Type B pancreatic cell (in vitro differentiated cells): ENCODE results near the gene STH. TPM values are rescaled to one million over a fixed set of nuclear protein-coding genes. Genes with fewer than 3 reads are reported as not detected.
A peak's percentile ranks its signal among the peaks of the same experiment; 100 is the strongest.

ENCODE experiments used
- DNase-seq: peaks from one replicate; pipeline ENCODE4 v3.0.0; 2021; ENCODE audit warnings: mixed read lengths; ENCODE audit not compliant: unreplicated experiment; ENCODE audit errors: extremely low spot score
- H3K27ac Mint-ChIP-seq: 2 replicates; pipeline ENCODE4 v1.8.0; 2021; ENCODE audit warnings: mild to moderate bottlenecking, mixed read lengths
- H3K27me3 Mint-ChIP-seq: 2 replicates; pipeline ENCODE4 v1.8.0; 2021; ENCODE audit warnings: mixed read lengths
- H3K36me3 Mint-ChIP-seq: 2 replicates; pipeline ENCODE4 v1.8.0; 2021; ENCODE audit warnings: mixed read lengths
- H3K4me1 Mint-ChIP-seq: one replicate; pipeline ENCODE4 v1.8.0; 2021; ENCODE audit warnings: mixed read lengths; ENCODE audit not compliant: unreplicated experiment
- H3K4me3 Mint-ChIP-seq: 2 replicates; pipeline ENCODE4 v1.8.0; 2021; ENCODE audit warnings: mild to moderate bottlenecking, mixed read lengths
- H3K9me3 Mint-ChIP-seq: 2 replicates; pipeline ENCODE4 v1.8.0; 2021; ENCODE audit warnings: mixed read lengths
- total RNA-seq: library from RNA; stranded (reverse); gene quantifications from 2 replicates; pipeline ENCODE4 v1.2.1, GENCODE V29; 2021; ENCODE audit warnings: low replicate concordance
- TF ChIP-seq, protein P1 (sequence below): fragments of 200-600 bp; sonication (generic); conservative IDR thresholded peaks from 2 replicates; pipeline ENCODE4 v1.5.0; 2021; ENCODE audit warnings: antibody characterized with exemption, mild to moderate bottlenecking

STH gene
- total RNA-seq, 1 donor from 2014 or later: not detected

DNA sequence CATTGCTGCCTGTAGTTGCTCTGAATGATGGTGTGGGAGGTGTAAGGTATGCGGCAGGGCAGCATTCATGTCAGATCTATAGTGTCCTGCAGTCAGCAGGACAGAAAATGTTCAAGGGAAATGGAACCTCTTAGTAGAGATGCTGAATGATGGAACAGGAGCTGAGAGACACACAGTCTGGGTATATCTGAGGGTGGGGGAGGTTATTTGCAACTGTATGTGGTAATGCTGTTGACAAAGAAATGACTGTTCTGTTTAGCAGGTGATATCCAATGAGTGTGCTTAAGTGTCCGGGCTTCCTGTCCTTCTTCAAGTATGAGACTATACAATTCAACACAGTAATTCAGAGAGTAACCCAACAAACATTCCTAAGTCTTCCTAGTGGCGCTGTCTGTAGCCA, 46.6 kb downstream of the STH start:
- Mint-ChIP-seq H3K9me3 (no peaks in the 10 kb centered on the region), H3K27me3 (no peaks in the 10 kb centered on the region), H3K27ac (peak overlapping the region; percentile 64), H3K36me3 (peaks cover 38% of the 10 kb centered on the region), H3K4me1 (peaks cover 23% of the 10 kb centered on the region), H3K4me3 (no peak overlapping the region)
- DNase-seq: no peak
- TF ChIP-seq, protein P1, sequence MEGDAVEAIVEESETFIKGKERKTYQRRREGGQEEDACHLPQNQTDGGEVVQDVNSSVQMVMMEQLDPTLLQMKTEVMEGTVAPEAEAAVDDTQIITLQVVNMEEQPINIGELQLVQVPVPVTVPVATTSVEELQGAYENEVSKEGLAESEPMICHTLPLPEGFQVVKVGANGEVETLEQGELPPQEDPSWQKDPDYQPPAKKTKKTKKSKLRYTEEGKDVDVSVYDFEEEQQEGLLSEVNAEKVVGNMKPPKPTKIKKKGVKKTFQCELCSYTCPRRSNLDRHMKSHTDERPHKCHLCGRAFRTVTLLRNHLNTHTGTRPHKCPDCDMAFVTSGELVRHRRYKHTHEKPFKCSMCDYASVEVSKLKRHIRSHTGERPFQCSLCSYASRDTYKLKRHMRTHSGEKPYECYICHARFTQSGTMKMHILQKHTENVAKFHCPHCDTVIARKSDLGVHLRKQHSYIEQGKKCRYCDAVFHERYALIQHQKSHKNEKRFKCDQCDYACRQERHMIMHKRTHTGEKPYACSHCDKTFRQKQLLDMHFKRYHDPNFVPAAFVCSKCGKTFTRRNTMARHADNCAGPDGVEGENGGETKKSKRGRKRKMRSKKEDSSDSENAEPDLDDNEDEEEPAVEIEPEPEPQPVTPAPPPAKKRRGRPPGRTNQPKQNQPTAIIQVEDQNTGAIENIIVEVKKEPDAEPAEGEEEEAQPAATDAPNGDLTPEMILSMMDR: no peak

DNA sequence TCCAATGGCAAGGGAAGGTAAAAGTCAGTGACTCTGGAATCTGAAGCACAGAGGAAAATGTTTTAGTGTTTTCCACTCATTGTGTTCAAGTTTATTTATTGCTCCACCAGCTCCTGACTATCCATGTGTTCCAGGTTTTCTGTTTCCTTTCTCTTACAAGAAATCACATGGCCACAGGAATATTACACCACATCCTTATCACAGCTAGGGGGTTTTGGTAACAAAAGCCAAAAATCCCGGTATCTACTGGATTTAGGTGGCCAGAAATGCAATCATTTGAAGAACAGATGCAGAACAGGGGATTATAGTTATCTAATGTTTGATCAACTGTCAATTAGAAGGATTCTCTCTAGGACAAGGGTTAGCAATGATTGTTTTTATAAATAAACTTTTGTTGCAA, 47.9 kb downstream of the STH start:
- TF ChIP-seq, protein P1: peak; percentile 33
- H3K9me3 Mint-ChIP-seq: no peaks in the 10 kb centered on the region
- no peak overlapping the region for H3K27ac Mint-ChIP-seq
- no peak overlapping the region for H3K4me3 Mint-ChIP-seq
- H3K27me3 Mint-ChIP-seq: no peaks in the 10 kb centered on the region
- H3K4me1 Mint-ChIP-seq: peaks cover 28% of the 10 kb centered on the region
- H3K36me3 Mint-ChIP-seq: peaks cover 44% of the 10 kb centered on the region
- no peak for DNase-seq

DNA sequence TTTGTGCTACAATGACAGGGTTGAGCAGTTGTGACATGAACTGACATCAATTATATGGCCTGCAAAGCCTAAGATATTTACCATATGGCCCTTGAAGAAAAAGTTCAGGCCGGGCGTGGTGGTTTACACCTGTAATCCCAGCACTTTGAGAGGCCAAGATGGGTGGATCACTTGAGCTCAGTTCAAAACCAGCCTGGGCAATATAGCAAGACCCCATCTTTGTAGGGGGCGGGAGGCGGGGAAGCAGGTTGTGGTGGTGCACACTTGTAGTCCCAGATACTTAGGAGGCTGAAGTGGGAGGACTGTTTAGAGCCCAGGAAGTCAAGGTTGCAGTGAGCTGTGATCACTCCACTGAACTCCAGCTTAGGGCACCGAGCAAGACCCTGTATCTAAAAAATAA, 48.3 kb downstream of the STH start:
- peaks cover 30% of the 10 kb centered on the region for H3K4me1 Mint-ChIP-seq
- H3K36me3 Mint-ChIP-seq: peaks cover 48% of the 10 kb centered on the region
- TF ChIP-seq, protein P1: no peak

DNA sequence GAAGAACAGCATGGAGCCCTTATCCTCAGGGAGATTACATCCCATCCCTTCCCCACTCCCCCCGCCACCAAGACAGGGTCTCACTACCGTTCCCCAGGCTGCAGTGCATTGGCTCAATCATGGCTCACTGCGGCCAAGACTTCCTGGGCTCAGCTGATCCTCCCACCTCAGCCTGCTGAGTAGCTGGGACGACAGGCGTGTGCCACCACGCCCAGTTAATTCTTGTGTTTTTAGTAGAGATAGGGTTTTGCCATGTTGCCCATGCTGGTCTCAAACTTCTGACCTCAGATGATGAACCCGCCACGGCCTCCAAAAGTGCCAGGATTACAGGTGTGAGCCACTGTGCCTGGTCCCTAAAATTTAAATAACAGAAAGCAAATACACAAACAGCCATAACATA, 48.8 kb downstream of the STH start:
- Mint-ChIP-seq H3K4me1 (peaks cover 30% of the 10 kb centered on the region), H3K27me3 (no peaks in the 10 kb centered on the region), H3K4me3 (no peak overlapping the region), H3K9me3 (no peaks in the 10 kb centered on the region), H3K36me3 (peaks cover 48% of the 10 kb centered on the region), H3K27ac (no peak overlapping the region)
- no peak for DNase-seq
- TF ChIP-seq, protein P1: no peak

More for the DNA sequence above, 48.3 kb downstream of the STH start:
- no peaks in the 10 kb centered on the region for H3K27me3 Mint-ChIP-seq
- no peak overlapping the region for H3K27ac Mint-ChIP-seq
- no peak overlapping the region for H3K4me3 Mint-ChIP-seq
- no peaks in the 10 kb centered on the region for H3K9me3 Mint-ChIP-seq
- no peak for DNase-seq

Other genes starting within 250 kb of the STH start
- 0.17 and 0.43 TPM in 2 replicates for gene CRHR1, start 214.9 kb upstream of the STH start, total RNA-seq
- not detected in 2 replicates for gene SPPL2C, start 154.4 kb upstream of the STH start, total RNA-seq
- 3.5 and 4.5 TPM in 2 replicates for gene MAPT, start 104.7 kb upstream of the STH start, total RNA-seq
- gene KANSL1, start 194.2 kb downstream of the STH start, total RNA-seq: 85.4 and 129 TPM in 2 replicates